Measurements from ENCODE around the gene ZNF79.

ZNF79 gene

DNA sequence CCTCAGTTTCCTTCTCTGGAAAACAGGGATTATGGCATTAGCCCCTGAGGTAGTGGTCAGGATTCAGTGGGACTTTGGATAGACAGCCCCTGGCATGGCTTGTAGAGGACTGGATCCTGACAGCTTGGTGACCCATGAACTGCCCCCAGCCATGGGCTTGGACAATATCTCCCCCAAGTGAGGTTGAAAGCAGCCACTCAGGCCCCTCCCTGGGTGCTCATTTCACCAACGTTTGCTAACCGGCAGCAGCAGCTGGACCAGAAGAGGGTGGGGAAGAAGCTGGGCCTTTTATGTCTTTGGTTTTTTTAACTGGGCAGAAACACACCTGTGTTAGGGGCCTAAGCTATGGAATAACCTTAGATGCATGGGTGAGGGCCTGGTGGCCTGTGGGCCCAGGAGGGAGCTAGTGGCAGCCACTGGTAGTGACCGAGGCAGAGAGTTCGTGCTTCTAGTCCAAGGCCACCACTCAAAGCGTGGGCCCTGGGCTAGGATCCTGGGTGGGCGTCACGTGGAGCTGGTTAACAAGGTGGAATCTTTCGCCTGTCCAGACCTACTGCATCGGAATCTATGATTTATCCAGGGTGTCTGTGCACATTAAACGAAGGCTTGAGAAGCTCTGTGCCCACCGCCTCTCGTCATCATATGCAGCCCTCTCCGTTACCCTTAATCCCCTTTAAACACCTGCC, 25.3 kb upstream of the ZNF79 start:
- no peak for DNase-seq

GRCh38 chr9:127399736-127400269, 24.4 kb upstream of the ZNF79 start:
- no peak for DNase-seq

- no peak for DNase-seq
These were observed 21.6 kb upstream of the ZNF79 start for GRCh38 chr9:127402401-127403090.

- no peak for DNase-seq
These were observed 20.5 kb upstream of the ZNF79 start for GRCh38 chr9:127403507-127404192.

GRCh38 chr9:127404631-127405030, 19.6 kb upstream of the ZNF79 start:
- no peak for DNase-seq

DNA sequence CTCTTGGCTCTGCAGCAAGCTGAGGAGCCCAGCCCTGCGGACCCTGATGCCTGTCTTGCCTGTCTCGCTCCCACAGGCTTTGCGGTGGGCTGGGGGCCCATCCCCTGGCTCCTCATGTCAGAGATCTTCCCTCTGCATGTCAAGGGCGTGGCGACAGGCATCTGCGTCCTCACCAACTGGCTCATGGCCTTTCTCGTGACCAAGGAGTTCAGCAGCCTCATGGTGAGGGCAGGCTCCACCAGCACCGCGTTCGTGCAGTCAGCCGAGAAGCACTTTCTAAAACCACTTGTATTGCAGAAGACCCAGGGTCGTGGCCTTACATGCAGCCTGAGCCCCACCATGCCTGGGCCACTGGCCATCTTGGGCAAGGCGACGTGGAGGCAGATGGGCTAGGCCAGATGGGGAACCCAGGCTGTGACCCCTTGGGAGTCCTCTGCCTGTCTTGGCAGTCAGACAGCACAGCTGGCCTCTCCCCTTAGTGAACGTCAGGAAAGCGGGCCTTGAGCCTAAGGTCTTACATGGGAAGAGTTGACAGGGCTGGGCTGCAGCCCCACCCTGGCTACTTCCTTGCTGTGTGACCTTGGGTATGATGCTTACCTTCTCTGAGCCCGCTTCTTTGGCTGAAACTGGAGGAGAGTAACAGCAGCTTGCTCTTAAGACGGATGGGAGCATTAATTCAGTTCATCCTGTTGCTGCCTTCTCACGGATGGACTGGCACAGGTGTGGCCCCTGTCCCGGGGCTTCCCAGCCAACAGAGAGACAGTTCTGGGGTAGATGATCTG, 18.6 kb upstream of the ZNF79 start:
- DNase-seq: no peak

GRCh38 chr9:127406799-127407491, 17.2 kb upstream of the ZNF79 start:
- no peak for DNase-seq

GRCh38 chr9:127407492-127407843, 16.7 kb upstream of the ZNF79 start:
- DNase-seq: no peak

GRCh38 chr9:127411122-127411521, 13.1 kb upstream of the ZNF79 start:
- peak in 1 of 2 experiments; percentile 21 for DNase-seq

GRCh38 chr9:127415141-127415540, 9.0 kb upstream of the ZNF79 start:
- no peak for DNase-seq

DNA sequence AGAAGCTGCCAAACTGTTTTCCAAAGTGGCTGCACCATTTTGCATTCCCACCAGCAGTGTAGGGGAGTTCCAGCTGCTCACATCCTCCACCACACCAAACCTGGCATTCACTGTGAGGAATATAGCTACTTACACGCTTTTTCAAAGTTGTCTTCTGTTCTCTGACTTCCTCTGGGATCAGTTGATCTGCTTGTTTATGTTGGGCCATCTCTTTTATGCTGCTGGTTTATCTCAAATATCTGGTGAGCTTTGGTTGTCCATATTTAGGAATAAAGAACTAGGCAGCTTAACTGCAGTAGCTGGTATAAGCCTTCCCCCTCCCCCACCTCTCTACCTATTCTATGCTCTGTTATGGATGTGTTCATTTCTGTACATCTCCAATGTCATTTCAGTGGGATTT, 8.5 kb upstream of the ZNF79 start:
- no peak for DNase-seq

- DNase-seq: no peak
These were observed 6.8 kb upstream of the ZNF79 start for GRCh38 chr9:127417131-127418036.

- DNase-seq: peak; percentile 14 to 39
These were observed 6.1 kb upstream of the ZNF79 start for GRCh38 chr9:127418037-127418471.

- no peak for DNase-seq
These were observed 4.8 kb upstream of the ZNF79 start for GRCh38 chr9:127419348-127419747.

DNA sequence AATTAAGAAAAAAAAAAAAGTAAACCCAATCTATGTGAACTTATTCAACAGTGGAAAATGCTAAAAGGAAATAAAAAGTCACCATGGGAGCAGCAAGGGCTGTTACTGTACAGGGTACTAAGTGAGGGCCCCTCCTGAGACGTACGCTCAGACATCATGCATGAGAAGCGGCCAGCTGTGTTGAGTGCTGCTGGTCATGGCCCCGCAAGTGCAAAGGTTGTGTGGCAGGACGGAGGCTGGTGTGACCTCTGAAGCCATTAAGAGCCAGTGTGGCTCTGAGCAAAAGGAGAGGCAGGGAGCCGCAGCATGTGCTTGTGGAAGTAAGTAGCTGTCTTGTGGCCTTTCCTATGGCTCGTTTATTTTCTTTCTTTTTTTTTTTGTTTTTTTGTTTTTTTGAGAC, 3.1 kb upstream of the ZNF79 start:
- no peak for DNase-seq

DNA sequence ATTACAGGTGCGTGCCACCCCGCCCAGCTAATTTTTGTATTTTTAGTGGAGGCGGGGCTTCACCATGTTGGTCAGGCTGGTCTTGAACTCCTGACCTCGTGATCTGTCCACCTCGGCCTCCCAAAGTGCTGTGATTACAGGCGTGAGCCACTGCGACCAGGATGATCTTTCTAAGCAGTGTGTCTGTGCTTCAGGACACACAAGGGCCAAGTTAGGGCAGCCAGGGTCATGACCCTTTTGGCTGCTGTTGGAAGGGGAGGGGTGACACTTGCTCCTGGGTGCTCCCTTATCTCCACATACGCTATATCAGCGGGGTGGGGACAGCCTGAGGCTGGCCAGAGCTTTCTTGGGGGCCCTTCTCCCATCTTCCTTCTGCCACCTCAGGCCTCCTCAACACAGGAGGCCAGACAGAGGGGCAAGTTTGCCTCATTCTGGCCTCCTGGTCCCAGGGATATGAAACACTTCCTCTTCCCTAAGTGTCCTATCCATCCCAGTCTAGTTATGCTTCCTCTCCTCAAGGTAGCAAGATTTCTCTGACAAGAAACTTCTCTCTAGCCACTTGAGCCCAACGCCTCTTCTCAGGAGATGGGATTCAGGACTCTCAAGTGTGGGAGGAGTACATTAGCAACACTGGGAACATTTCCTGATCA, 1.9 kb upstream of the ZNF79 start:
- DNase-seq: no peak

DNA sequence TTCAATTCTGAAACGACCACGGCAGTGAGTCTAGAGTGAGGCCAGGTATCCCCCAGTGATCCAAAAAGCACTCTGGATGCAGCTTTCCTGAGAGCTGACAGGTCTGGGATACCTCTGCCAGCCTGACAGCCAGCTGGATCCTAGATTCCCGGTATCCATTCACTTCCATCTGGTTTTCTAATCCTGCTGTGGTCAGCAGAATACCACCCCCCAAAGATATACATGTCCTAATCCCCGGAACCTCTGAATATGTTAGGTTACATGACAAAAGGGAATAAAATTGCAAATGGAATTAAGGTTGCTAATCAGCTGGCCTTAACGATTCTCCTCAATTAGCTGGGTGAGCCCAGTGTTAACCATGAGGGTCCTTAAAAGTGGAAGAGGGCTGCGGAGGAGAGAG, 1.4 kb upstream of the ZNF79 start:
- no peak for DNase-seq

GRCh38 chr9:127423476-127423933, 677 bp upstream of the ZNF79 start:
- DNase-seq: no peak

- DNase-seq: peak; percentile 46 to 56
These were observed 456 bp downstream of the ZNF79 start for GRCh38 chr9:127424676-127424999.

DNA sequence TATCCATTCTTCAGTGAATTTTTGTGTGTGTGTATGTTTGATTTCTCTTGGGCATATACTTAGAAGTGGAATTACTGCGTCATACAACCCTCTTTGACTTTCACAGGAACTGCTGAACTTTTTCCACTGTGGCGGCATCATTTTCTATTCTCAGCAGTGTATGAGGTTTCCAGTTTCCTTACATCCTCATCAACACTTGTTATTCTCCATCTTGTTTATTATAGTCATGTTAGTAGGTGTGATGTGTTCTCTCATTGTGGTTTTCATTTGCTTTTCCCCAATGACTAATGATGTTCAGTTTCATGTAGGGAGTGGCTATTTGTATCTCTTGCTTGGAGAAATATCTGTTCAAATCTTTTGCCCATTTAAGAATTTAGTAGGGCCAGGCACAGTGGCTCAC, 2.6 kb downstream of the ZNF79 start:
- no peak for DNase-seq

DNA sequence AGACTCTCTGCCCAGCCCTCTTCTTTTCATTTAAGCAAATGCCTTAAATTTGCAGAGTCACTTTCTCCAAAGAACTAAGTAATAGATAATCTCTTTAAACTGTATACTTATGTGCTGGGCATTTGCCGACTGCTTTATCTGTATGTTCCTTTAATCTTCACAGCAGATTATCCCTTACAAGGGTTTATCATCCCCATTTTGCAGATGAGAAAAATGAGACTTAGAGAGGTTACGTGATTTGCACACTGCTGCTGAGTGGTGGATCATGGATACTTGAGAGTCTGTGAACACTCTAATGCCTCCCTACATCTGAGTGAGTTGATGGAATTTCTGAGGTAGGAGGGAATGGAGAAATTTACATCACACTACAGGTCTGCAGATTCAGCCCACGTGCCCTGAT, 4.2 kb downstream of the ZNF79 start:
- no peak for DNase-seq

All from Kasumi-1 (cell line).